Pulmonary artery endothelial cell (primary cell): ENCODE measurements around the gene SUSD1. TPM values are rescaled to one million over a fixed set of nuclear protein-coding genes. Genes with fewer than 3 reads are reported as not detected.

Experiments used
- DNase-seq: peaks from one replicate; pipeline ENCODE4 v3.0.0-alpha.2; 2011; ENCODE audit warnings: low read depth, low spot score
- total RNA-seq: library from RNA; depleted of rRNA; stranded (reverse); fragments of >200 nt; gene quantifications from 2 replicates; pipeline ENCODE4 v1.2.3, GENCODE V29; 2014

Gene SUSD1
- total RNA-seq, 1 donor from 2014 or later = 29.5 TPM

GRCh38 chr9:112069318-112070169, 105.6 kb downstream of the SUSD1 start:
- no peak for DNase-seq

- no peak for DNase-seq
Observed at GRCh38 chr9:112065806-112066606, 109.1 kb downstream of the SUSD1 start.

- no peak for DNase-seq
Observed at GRCh38 chr9:112064871-112065270, 110.2 kb downstream of the SUSD1 start.

GRCh38 chr9:112063586-112063985, 111.5 kb downstream of the SUSD1 start:
- no peak for DNase-seq

GRCh38 chr9:112063151-112063550, 111.9 kb downstream of the SUSD1 start:
- no peak for DNase-seq

- DNase-seq = peak; percentile 95
Observed at GRCh38 chr9:112061152-112061740, 113.9 kb downstream of the SUSD1 start.

GRCh38 chr9:112059966-112060320, 115.2 kb downstream of the SUSD1 start:
- DNase-seq = no peak

- DNase-seq = peak; percentile 72
Observed at GRCh38 chr9:112059145-112059965, 115.7 kb downstream of the SUSD1 start.

GRCh38 chr9:112056996-112057395, 118.1 kb downstream of the SUSD1 start:
- no peak for DNase-seq

- DNase-seq = no peak
Observed at GRCh38 chr9:112054916-112055315, 120.2 kb downstream of the SUSD1 start.

GRCh38 chr9:112051812-112052211, 123.3 kb downstream of the SUSD1 start:
- DNase-seq = no peak

- peak; percentile 86 for DNase-seq
Observed at GRCh38 chr9:112050544-112051475, 124.3 kb downstream of the SUSD1 start.

- DNase-seq = no peak
Observed at GRCh38 chr9:112049811-112050516, 125.1 kb downstream of the SUSD1 start.

GRCh38 chr9:112048924-112049691, 126.0 kb downstream of the SUSD1 start:
- no peak for DNase-seq

- no peak for DNase-seq
Observed at GRCh38 chr9:112047538-112048066, 127.5 kb downstream of the SUSD1 start.

GRCh38 chr9:112046181-112046580, 128.9 kb downstream of the SUSD1 start:
- no peak for DNase-seq

- no peak for DNase-seq
Observed at GRCh38 chr9:112044881-112045280, 130.2 kb downstream of the SUSD1 start.

GRCh38 chr9:112044186-112044585, 130.9 kb downstream of the SUSD1 start:
- DNase-seq = no peak

- no peak for DNase-seq
Observed at GRCh38 chr9:112043423-112043822, 131.7 kb downstream of the SUSD1 start.
